CD4-positive, alpha-beta T cell treated with Interleukin-10 for 1 hour (primary cell): ENCODE results near the gene VWA8.

Source experiments
- DNase-seq: peaks from one replicate; pipeline ENCODE4 v3.0.0-alpha.2; 2020

VWA8 gene

GRCh38 chr13:41960637-41961465 is at the start of gene VWA8:
VWA8 (minus strand) TSS chr13:41961109; CDS start chr13:41961015, 94 bp downstream.
- peak; percentile 86 for DNase-seq

- no peak for DNase-seq
Observed at GRCh38 chr13:42009057-42009456, 48.1 kb upstream of the VWA8 start.

- no peak for DNase-seq
Observed at GRCh38 chr13:42007844-42008243, 46.9 kb upstream of the VWA8 start.

- DNase-seq = no peak
Observed at GRCh38 chr13:42002066-42002465, 41.2 kb upstream of the VWA8 start.

GRCh38 chr13:42001580-42001979 is 40.7 kb upstream of the VWA8 start:
- no peak for DNase-seq

GRCh38 chr13:42000846-42001245 is 39.9 kb upstream of the VWA8 start:
- DNase-seq = no peak

GRCh38 chr13:41997396-41997795 is 36.5 kb upstream of the VWA8 start:
- no peak for DNase-seq

GRCh38 chr13:41995946-41996345 is 35.0 kb upstream of the VWA8 start:
- no peak for DNase-seq

- no peak for DNase-seq
Observed at GRCh38 chr13:41995336-41995735, 34.4 kb upstream of the VWA8 start.

GRCh38 chr13:41994696-41995095 is 33.8 kb upstream of the VWA8 start:
- DNase-seq = no peak

- no peak for DNase-seq
Observed at GRCh38 chr13:41991936-41992335, 31.0 kb upstream of the VWA8 start.

- DNase-seq = no peak
Observed at GRCh38 chr13:41988244-41988643, 27.3 kb upstream of the VWA8 start.

- DNase-seq = no peak
Observed at GRCh38 chr13:41985788-41986508, 25.0 kb upstream of the VWA8 start.

- DNase-seq = no peak
Observed at GRCh38 chr13:41981951-41982715, 21.2 kb upstream of the VWA8 start.

GRCh38 chr13:41978007-41978406 is 17.1 kb upstream of the VWA8 start:
- DNase-seq = no peak

- DNase-seq = no peak
Observed at GRCh38 chr13:41976476-41976875, 15.6 kb upstream of the VWA8 start.

- peak; percentile 42 for DNase-seq
Observed at GRCh38 chr13:41974262-41974900, 13.5 kb upstream of the VWA8 start.

- no peak for DNase-seq
Observed at GRCh38 chr13:41973247-41973741, 12.4 kb upstream of the VWA8 start.

- peak; percentile 41 for DNase-seq
Observed at GRCh38 chr13:41971848-41972247, 10.9 kb upstream of the VWA8 start.

- no peak for DNase-seq
Observed at GRCh38 chr13:41970918-41971317, 10.0 kb upstream of the VWA8 start.

GRCh38 chr13:41970022-41970421 is 9.1 kb upstream of the VWA8 start:
- no peak for DNase-seq

- no peak for DNase-seq
Observed at GRCh38 chr13:41969072-41969471, 8.2 kb upstream of the VWA8 start.

GRCh38 chr13:41966671-41967070 is 5.8 kb upstream of the VWA8 start:
- DNase-seq = no peak
